Measurements from ENCODE around the gene SLC35F4. TPM values are rescaled to one million over a fixed set of nuclear protein-coding genes. Genes with fewer than 3 reads are reported as not detected.
"Not testable (repeated sequence)": the region's sequence is repeated elsewhere in the genome, so short reads cannot be mapped to it uniquely, and the experiment has no call there.

Gene SLC35F4
- total RNA-seq, 1 experiment from 2014 or later, result 0.88 TPM

DNA sequence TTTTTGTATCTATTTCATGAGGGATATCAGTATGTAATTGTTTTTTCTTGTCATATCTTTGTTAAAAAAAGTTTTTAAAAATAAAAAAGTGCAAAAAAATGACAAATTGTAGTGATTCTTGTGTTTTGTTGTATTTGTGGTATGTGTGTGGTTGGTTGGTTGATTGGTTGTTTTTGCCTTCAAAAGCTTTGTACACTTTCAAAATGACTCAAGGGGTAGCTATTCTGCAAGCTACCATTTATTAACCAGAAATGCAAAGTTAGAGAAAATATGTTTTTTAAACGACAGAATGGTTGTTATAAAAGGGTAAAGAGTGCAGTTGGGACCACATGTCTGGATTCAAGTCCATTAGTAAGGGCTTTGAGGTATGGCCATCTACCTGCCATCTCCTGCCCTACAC, 119.3 kb downstream of the SLC35F4 start:
- in situ Hi-C loops (cut with HindIII; ENCODE audit: low sequenced_read_pairs), result no loop called here
- DNase-seq (ENCODE audit: low spot score), result no peak

DNA sequence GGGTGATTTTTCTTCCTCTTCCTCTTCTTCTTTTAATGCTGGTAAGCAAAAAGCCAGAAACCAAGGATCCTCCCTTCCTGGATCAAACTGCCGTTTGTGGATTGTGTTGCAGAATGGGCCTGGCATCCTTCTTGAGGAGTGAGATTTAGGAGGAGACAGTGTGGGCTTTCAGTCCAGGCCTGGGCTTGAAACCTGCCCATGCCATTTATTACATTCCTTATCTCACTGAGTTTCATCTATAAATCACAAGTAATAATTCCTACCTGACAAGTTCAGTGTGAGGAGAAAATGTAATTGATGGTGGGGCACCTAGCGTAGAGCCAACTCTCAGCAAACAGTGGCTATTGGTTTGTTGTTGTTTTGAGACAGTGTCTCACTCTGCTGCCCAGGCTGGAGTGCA, 126.4 kb downstream of the SLC35F4 start:
- in situ Hi-C loops (cut with HindIII; ENCODE audit: low sequenced_read_pairs), result no loop called here
- DNase-seq (ENCODE audit: low spot score), result no peak

GRCh38 chr14:57737598-57737997, 128.3 kb downstream of the SLC35F4 start:
- peak; percentile 53 for DNase-seq (ENCODE audit: low spot score)
- in situ Hi-C loops (cut with HindIII; ENCODE audit: low sequenced_read_pairs), result no loop called here

DNA sequence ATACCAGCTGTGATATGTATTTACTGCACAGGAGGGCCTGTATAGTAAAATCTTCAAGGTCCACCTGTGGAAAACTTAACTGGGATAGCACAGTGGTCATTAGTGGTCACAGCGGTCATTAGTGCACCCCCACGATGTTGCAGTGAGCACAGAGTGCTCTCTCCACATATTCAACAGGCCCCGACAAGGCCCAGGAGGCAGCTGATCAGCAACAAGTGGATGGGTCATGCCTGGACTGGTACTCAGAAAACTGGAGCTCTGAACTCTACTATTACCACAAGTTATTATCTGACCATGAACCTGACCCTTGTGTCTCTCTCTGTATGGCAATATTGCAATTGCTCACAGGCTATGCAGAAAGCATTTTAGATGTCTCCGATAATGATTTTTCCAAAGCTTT, 129.5 kb downstream of the SLC35F4 start:
- in situ Hi-C loops (cut with HindIII; ENCODE audit: low sequenced_read_pairs), result no loop called here

DNA sequence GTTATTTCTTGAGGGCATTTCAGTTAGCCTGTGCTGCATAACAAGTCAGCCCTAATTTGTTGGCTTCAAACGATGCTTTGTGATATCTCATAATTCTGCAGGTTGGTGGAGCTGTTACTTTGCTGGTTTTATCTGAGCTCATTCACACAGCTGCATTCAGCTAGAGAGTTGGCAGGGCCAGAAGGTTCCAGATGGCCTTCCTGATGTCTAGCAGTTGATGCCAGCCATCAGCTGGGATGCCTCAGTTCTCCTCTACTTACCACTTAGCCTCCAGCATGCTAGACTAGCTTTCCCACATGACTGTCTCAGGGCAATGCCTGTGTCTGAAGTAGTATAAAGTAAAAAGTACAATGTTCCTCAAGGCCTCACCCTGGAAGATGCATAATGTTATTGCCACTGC, 130.6 kb downstream of the SLC35F4 start:
- in situ Hi-C loops (cut with HindIII; ENCODE audit: low sequenced_read_pairs), result no loop called here
- DNase-seq (ENCODE audit: low spot score), result no peak

More for the DNA sequence above, 129.5 kb downstream of the SLC35F4 start:
- no peak for DNase-seq (ENCODE audit: low spot score)

- peak; percentile 63 for DNase-seq (ENCODE audit: low spot score)
- in situ Hi-C loops (cut with HindIII; ENCODE audit: low sequenced_read_pairs), result no loop called here
Observed at GRCh38 chr14:57732463-57733285, 133.2 kb downstream of the SLC35F4 start.

GRCh38 chr14:57729208-57730187, 136.4 kb downstream of the SLC35F4 start:
- in situ Hi-C loops (cut with HindIII; ENCODE audit: low sequenced_read_pairs), result no loop called here
- DNase-seq (ENCODE audit: low spot score), result no peak

GRCh38 chr14:57725399-57726077, 140.4 kb downstream of the SLC35F4 start:
- no peak for DNase-seq (ENCODE audit: low spot score)

DNA sequence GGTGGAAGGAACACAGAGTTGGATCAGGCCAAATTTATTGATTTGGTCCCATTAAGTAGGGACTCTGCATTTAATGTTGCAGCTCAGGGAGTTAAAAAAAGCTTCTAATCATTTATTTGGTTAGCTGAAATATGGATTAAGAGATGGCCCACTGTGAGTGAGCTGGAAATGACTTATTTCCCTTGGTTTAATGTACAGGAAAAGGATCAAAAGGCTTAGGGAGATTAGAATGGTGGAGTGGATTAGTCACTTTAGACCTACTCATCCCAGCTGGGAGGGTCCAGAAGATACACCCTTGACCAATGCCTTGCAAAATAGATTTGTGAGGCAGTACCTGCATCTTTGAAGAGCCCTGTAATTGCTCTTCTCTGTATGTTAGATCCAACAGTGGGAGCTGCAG, 143.8 kb downstream of the SLC35F4 start:
- in situ Hi-C loops (cut with HindIII; ENCODE audit: low sequenced_read_pairs); DNase-seq (ENCODE audit: low spot score): not testable (repeated sequence)

More at GRCh38 chr14:57725399-57726077, 140.4 kb downstream of the SLC35F4 start:
- in situ Hi-C loops (cut with HindIII; ENCODE audit: low sequenced_read_pairs), result no loop called here

DNA sequence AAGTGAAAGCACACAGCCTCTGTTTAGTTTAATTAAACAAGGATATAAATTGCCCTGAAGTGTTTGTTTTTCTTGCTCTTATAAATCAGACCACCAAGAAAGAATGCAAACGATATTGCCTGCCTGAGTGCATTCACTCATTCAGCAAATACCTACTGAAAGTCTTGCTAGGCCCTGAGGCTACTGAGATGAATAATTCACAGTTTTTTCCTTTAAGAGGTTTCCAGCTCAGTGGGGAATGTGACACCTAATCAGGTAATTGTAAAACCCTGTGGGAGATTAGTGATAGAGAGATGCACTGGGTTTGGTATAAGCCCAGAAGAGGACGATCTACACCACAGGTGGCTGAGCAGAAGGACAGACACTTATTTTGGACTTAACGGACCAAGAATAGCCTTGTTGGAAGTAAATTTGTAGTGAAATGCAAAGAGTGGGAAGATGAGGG, 151.4 kb downstream of the SLC35F4 start:
- DNase-seq (ENCODE audit: low spot score), result no peak
- in situ Hi-C loops (cut with HindIII; ENCODE audit: low sequenced_read_pairs), result no loop called here

DNA sequence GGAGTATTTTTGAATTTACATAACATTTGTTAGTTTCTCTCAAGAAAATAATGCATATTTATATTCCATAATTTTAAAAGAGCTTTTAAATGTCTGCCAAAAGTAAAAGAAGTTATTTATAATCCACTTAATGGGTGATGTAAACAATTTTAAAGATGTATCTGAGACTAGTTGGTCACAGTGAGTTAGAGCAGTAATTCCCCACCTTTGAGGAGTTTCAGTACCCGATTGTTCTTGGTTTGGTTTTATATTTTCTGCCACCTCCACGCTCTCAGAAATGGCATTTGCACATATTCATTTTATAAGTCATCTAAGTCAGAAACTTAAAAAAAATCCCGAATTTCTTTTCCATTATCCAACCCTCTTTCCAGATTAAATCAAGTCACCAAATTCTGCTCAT, 153.2 kb downstream of the SLC35F4 start:
- no peak for DNase-seq (ENCODE audit: low spot score)
- in situ Hi-C loops (cut with HindIII; ENCODE audit: low sequenced_read_pairs), result no loop called here

DNA sequence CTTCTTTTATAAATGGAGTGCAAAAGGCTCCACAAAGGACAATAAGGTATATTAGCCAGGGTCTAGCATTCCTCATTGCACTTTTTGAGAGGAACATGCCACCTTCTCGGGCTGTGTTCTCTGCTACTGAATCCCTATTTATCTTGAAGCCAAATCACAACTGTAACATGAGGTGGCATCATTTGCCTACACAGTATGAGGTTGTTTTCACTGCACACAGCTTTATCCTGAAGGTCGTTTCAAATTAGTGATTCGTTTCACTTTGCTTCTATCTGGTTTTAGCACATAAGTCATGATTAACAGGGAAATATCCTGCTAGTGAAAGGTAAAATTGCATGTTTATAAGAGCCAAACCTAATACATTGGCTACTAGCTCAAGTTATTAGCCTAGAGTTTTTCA, 153.8 kb downstream of the SLC35F4 start:
- peak; percentile 45 for DNase-seq (ENCODE audit: low spot score)
- in situ Hi-C loops (cut with HindIII; ENCODE audit: low sequenced_read_pairs), result no loop called here

DNA sequence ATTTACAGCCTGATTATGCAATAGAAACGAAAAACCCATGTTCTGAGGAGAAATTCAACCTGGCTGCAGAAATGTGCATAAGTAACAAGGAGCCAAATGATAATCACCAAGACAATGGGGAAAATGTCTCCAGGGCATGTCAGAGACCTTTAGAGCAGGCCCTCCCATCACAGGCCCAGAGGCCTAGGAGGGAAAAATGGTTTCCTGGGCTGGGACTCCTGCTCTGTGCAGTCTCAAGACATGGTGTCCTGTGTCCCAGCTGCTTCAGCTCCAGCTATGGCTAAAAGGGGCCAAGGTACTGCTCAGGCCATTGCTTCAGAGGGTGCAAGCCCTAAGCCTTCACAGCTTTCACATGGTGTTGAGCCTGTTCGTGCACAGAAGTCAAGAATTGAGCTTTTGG, 156.0 kb downstream of the SLC35F4 start:
- in situ Hi-C loops (cut with HindIII; ENCODE audit: low sequenced_read_pairs), result no loop called here
- no peak for DNase-seq (ENCODE audit: low spot score)

DNA sequence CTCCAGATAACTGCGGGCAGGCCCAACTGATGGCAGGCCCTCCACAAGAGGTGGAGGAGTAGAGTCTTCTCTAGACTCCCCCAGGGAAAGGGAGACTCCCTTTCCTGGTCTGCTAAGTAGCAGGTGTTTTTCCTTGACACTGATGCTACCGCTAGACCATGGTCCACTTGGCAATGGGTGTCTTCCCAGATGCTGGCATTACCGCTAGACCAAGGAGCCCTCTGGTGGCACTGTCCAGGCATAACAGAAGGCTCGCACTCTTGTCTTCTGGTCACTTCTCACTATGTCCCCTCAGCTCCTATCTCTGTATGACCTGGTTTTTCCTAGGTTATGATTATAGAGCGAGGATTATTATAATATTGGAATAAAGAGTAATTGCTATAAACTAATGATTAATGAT, 156.8 kb downstream of the SLC35F4 start:
- in situ Hi-C loops (cut with HindIII; ENCODE audit: low sequenced_read_pairs); DNase-seq (ENCODE audit: low spot score): not testable (repeated sequence)

DNA sequence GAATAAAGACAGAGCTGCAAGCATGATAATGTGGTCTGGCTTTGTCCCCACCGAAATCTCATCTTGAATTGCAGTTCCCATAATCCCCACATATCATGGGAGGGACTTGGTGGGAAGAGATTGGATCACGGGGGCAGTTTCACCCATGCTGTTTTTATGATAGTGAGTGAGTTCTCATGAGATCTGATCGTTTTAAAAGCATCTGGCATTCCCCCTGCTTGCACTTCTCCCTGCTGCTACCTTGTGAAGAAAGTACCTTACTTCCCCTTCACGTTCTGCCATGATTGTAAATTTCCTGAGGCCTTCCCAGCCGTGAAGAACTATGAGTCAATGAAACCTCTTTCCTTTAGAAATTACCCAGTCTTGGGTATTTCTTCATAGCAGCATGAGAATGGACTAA, 158.7 kb downstream of the SLC35F4 start:
- in situ Hi-C loops (cut with HindIII; ENCODE audit: low sequenced_read_pairs), result no loop called here
- DNase-seq (ENCODE audit: low spot score), result no peak

DNA sequence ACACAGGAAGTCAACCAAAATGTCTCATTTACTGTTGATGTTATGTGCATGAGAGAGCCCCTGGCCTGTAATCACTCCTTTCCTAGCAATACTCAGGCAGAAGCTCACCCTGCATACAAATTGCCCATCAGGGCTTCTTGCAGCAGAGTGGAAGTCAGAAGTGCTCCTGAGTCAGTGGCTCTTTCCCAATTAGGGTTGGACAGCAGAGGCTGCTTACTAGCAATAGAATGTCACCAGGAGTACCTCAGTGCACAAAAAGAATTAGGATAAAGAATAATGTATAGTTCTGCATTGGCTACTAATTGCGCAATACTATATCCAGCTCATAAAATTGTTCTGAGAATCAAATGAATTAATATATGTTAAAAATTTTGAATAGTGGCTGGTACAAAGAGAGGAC, 161.1 kb downstream of the SLC35F4 start:
- no peak for DNase-seq (ENCODE audit: low spot score)
- in situ Hi-C loops (cut with HindIII; ENCODE audit: low sequenced_read_pairs), result no loop called here

DNA sequence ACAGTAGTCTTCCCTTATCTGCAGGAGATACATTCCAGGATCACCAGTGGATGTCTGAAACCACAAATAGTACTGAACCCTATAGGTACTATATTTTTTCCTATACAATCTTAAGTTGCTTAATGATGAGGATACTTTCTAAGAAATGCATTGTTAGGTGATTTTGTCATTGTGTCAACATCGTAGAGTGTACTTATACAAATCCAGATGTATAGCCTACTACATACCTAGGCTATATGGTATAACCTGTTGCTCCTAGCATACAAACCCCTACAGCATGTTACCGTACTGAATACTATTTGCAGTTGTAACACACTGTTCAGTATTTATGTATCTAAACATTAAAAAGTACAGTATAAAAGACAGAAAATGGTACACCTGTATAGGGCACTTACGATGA, 165.9 kb downstream of the SLC35F4 start:
- DNase-seq (ENCODE audit: low spot score), result no peak
- in situ Hi-C loops (cut with HindIII; ENCODE audit: low sequenced_read_pairs), result no loop called here

DNA sequence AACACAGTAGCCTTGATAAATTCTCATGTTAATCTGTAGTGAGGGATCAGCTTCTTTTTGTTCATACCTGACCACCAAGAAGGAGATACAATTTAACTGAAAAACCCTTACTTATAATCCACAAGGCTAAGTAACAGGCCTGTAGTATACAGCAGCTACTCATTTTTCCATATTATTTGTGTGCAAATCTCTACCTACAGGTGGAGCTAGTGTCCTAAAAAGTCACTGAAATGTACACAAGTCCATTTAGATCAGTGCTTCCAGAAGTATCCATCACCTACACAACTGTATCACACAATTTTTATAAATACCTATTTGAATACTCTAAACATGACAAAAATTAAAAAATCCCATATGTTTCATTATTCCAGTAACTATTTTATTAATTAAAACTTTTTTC, 173.2 kb downstream of the SLC35F4 start:
- DNase-seq (ENCODE audit: low spot score), result peak; percentile 44
- in situ Hi-C loops (cut with HindIII; ENCODE audit: low sequenced_read_pairs), result no loop called here

- in situ Hi-C loops (cut with HindIII; ENCODE audit: low sequenced_read_pairs), result no loop called here
- no peak for DNase-seq (ENCODE audit: low spot score)
Observed at GRCh38 chr14:57687416-57687815, 178.5 kb downstream of the SLC35F4 start.
